HG03521 (cell line): ENCODE data around the gene DNAL1.
"Not testable (repeated sequence)": the region's sequence is repeated elsewhere in the genome, so short reads cannot be mapped to it uniquely, and the experiment has no call there.

Experiments
- ATAC-seq: cut with Tn5 transposase; IDR thresholded peaks from one replicate; pipeline ENCODE4 v1.9.1; 2021; ENCODE audit warnings: mild to moderate bottlenecking, moderate library complexity; ENCODE audit not compliant: unreplicated experiment

The DNAL1 gene

DNA sequence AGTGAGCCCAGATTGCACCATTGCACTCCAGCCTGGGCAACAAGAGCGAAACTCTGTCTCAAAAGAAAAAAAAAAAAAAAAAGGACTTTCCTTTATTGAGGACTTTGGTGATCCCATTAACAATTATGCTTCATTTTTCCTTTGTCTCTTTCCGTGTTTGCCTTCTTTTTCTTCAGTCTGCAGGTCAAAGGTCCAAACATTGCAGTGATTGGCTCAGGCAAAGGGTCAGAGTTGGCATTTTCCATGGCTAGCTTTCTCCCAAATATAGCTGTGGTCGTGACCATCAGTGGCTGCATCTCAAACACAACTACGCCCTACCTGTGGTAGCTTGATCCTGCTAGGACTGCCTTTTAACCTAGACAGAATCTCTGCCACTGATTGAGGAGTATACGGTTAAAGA, 7.0 kb upstream of the DNAL1 start:
- ATAC-seq: no peak

DNA sequence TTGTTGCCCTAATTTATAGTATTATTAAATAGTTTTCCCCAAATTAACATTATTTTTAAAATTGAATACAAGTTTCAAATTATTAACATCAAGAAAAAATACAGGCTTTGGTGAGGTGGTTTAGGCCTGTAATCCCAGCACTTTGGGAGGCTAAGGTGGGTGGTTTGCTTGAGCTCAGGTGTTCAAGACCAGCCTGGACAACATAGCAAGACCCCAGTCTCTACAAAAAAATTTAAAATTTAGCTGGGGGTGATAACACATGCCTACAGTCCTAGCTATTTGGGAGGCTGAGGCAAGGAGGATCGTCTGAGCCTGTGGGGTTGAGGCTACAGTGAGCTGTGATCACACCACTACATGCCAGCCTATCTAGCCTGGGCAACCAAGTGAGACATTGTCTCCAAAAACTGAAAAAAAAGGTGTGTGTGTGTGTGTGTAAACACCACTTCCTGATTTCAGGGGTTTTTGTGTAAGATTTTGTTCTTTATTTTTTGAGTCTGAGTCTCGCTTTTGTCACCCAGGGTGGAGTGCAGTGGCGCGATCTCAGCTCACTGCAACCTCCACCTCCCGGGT, 3.9 kb upstream of the DNAL1 start:
- ATAC-seq: no peak

DNA sequence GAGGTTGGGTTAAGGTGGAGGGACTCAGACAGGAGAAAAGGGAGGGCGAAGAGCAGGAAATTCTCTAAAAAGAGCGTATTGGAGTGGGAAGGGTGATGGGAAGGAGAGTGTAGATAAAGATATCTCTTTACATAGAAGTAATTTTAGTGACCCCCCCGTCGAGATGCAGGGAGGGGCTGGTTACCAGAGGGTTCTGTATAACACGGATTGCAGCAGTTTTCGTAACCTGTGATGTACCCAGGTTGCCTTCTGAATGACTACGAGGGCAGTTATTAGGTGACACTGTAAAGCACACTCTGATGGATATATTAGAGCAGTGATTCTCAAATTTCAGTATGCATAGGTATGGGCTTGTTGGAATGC, 443 bp downstream of the DNAL1 start:
- no peak for ATAC-seq

DNA sequence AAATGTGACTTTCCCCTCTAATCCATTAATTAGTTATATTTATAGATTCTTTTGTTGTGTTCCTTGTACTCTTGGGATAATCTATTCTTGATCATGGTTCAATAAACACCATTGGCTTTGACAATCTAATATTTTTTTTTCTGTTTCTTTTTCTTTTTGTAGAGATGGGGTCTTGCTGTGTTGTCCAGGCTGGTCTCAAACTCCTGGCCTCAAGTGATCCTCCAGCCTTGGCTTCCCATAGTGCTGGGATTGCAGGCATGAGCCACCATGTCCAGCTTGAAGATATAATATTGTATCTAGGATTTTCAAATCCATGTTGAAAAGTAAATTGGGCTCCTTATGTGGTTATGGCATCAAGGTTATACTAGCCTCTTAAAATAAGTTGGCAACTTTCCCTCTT, 6.2 kb downstream of the DNAL1 start:
- no peak for ATAC-seq

DNA sequence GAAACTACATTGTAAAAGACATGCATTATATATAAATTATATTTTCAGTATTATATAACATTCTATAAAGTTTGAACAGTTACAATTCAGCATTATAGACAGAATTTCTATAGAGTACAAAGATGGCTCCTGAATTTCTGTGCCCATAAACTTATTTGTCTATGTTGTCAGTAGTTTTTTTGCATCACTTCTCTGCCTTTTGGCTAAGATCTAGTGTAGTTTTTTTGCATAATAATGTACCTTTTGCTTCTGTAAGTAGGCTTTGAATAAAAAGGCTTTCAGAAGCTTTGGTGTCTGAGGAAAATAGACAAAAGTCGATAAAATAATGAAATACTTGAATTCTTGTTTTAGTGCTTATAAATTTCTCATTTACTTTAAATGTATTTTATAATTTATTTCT, 11.1 kb downstream of the DNAL1 start:
- ATAC-seq: no peak

DNA sequence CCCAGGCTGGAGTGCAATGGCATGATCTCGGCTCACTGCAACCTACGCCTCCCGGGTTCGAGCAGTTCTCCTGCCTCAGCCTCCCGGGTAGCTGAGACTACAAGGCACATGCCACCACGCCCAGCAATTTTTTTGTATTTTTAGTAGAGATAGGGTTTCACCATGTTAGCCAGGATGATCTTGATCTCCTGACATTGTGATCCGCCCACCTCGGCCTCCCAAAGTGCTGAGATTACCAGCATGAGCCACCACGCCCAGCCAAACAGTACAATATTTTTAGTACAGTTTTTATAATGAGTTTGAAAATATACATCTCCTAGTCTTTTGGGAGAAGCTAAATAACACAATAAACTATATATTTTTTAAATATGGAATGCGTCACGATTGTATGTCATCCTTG, 14.4 kb downstream of the DNAL1 start:
- not testable (repeated sequence) for ATAC-seq

DNA sequence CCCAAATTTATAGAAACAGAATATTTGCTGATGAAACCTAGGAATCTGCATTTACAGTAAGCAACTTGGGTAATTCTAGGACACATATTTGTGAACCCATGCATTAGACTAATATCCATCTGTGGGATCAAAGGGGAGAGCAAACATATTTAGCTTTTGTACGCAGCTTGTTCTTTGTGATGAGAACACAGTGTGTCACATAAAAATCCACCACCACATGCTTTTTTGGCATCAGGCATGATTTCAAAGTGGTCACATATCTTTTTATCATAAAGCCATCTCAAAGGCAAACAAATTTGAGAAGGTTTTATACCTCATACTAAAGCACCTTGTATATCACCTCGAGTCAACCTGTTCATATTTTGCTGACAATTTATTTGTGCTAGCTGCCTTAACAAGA, 15.7 kb downstream of the DNAL1 start:
- no peak for ATAC-seq

DNA sequence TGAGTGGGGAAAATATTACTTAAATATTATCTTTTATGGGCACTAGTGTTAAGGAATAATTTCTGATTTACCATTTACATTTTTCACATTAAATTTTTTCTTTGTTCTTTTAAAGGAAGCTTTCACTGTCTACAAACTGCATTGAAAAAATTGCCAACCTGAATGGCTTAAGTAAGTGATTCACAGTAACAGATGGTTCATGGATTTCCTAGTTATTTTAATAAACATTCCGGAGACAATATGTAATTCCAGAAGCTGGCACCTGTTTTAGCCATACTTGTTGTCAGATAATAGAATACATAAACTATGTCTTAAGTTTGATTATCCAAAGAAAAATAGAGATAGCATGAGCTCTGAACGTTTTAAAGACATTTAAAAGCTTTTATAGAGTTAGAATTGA, 17.1 kb downstream of the DNAL1 start:
- ATAC-seq: no peak

DNA sequence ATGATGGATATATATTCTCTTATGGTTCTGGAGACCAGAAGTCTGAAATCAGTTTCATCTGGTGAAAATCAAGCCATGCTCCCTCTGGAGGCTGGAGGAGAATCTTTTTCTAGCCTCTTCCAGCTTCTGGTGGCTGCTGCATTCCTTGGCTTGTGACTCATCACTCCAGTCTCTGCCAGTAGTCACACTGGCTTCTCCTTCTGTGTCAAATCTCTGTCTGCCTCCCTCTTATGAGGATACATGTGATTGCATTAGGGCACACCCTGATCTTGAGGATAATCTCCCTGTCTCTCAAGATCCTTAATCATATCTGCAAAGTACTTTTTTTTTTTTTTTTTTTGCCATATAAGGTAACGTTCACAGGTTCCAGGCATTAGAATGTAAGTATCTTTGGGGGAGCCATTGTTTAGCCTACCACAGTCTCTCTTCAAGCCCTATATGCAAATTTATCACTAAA, 17.7 kb downstream of the DNAL1 start:
- no peak for ATAC-seq

DNA sequence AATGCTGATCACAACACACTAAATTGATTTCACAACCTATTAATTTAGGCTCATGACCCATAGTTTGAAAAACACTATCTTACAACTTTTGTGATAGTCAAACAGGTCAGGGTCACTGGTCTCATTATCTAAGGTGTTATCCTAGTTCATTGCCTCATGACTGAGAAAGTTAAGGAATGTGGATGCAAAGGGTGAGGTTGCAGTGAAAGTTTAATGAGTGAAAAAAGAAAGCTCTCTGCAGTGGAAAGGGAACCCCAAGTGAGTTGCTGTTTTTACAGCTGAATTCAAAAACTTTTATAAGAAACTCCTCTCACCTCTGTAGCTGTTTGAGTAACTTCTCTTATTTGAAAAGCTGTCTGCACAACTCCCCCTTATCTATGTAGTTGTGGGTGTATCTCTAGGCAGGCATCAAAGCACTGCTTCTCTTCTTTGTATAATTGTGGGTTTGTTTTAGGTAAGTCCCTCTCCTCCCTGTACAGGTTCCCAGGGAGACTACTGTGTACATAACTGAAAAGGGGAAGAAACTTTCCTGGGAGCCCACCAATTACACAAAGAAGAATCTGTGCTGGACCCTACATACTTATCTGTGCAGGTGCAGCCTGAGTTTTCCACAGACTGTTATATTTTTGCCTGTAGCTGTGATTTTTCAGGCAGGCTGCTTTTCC, 18.9 kb downstream of the DNAL1 start:
- no peak for ATAC-seq

DNA sequence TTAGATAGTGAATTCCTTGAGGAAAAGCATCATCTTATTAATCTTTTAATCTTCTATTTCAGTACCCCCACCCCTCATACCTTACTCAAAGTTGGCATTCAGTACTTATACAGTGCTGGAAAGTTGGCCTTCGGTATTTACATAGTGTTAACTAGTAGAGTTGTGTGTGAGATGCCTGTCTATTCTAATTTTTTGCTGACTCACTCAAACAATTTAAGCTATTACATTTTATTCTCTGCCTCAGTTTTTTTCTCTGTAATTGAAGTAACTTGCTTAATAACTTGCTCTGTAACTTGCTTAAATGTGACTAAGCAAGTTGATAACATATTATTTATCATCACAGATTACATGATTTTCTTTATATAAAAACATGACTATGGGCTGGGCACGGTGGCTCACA, 20.3 kb downstream of the DNAL1 start:
- ATAC-seq: no peak

DNA sequence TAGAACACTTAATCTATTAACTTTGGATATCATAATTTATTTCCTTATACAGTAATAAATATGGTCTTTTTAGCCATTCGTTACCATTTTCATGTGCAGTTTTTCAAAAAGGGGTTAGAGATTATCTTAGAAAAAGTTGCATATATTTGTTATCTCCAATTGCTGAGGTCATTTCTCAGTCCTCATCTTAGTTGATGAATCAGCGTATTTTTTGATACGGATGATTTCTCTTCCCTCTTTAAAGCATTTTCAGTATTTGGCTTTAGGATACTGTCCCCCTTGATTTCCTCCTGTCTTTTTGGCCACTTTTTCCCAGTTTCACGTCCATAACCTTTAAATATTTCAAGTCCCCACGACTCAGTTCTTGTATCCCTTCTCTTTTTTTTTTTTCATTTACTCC, 21.8 kb downstream of the DNAL1 start:
- no peak for ATAC-seq

DNA sequence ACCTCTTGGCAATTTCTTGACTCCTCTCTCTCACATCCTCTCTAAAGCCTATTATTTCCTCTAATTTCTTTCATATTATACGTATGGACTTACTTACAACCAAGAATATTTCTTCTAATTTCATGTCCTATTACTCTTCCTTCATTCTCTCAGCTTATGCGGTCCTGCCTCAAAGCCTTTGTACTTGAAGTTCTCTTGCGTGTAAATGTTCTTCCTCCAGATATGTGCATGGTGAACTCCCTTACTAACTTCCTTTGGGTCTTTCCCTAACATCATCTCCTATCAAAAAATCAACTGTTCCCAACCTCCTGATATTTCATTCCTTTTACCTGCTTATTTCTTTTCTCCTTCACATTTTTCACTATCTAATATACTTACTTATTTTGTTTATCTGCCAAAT, 23.1 kb downstream of the DNAL1 start:
- no peak for ATAC-seq

DNA sequence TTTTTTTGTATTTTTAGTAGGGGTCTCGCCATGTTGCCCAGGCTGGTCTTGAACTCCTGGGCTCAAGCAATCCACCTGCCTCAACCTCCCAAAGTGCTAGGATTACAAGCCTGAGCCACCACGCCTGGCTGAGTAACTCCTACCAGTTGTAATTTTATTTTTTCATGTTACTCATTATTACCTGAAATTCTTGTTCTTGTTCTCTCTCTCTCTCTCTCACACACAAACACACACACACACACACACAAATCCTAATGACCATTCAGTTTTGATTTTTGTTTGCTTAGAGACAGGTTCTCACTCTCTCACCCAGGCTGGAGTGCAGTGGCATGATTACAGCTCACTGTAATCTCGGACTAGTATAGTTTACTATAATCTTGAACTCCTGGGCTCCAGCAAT, 30.2 kb downstream of the DNAL1 start:
- no peak for ATAC-seq

DNA sequence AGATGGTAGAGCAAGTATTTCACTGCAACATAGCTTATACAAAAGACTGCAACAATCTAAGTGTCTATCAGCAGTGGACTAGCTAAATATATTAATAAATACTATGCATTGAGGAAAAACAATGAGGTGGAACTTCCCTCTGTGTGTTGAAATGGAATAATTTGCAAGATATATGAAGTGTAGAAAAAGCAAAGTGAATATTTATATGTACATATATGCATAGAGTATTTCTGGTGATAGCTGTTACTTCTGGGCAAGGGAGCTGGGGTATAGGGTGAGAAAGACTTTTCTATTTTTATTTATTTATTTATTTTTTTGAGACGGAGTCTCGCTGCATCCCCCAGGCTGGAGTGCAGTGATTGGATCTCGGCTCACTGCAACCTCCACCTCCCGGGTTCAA, 33.9 kb downstream of the DNAL1 start:
- ATAC-seq: no peak

DNA sequence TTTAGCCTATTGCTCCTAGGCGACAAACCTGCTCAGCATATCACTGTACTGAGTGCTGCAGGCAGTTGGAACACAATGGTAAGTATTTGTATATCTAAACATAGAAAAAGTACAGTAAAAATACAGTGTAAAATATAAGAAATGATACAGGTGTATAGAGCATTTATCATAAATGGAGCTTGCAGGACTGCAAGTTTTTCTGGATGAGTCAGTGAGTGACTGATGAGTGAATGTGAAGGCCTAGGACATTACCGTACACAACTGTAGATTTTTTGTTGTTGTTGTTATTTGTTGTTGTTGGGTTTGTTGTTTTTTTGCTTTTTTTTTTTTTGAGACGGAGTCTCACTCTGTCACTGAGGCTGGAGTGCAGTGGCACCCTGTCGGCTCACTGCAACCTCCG, 36.0 kb downstream of the DNAL1 start:
- ATAC-seq: no peak

DNA sequence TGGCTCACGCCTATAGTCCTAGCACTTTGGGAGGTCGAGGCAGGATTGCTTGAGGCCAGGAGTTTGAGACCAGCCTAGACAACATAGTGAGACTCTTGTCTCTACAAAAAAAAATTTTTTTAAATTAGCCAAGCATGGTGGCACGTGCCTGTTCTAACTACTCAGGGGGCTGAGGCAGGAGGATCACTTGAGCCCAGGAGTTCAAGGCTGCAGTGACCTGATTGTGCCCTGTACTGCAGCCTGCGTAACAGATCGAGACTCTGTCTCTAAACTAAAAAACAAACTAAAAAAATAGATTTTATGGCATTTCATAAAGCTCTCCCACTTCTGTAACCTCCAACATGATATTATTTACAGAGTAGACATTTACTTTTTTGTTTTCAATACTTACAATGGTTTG, 39.8 kb downstream of the DNAL1 start:
- no peak for ATAC-seq

DNA sequence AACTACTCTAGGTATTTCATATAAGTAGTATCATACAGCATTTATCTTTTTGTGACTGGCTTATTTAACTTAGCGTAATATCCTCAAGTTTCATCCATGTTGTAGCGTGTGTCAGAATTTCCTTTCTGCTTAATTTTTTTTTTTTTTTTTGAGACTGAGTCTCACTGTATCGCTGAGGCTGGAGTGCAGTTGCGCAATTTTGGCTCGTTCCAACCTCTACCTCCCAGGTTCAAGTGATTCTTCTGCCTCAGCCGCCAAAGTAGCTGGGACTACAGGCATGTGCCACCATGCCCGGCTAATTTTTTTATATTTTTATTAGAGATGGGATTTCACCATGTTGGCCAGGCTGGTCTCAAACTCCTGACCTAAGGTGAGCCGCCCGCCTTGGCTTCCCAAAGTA, 40.5 kb downstream of the DNAL1 start:
- no peak for ATAC-seq

DNA sequence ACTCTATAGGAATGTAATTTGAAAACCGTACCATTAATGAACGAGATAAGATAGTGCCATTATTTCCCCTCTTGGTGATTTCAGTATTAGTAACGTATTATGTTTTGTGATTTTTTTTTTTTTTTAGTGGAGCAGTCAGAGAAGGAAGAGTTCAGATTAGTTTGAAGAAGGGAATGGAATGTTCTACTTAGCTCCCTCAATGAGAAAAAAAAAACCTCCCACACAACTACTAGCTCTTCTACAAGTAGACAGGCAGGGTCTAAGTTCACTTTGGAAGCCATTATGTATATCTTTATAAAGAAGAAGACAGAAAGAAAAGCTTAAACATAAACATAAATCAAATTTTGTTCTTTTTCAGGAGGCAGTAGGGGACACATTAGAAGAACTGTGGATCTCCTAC, 42.1 kb downstream of the DNAL1 start:
- no peak for ATAC-seq

DNA sequence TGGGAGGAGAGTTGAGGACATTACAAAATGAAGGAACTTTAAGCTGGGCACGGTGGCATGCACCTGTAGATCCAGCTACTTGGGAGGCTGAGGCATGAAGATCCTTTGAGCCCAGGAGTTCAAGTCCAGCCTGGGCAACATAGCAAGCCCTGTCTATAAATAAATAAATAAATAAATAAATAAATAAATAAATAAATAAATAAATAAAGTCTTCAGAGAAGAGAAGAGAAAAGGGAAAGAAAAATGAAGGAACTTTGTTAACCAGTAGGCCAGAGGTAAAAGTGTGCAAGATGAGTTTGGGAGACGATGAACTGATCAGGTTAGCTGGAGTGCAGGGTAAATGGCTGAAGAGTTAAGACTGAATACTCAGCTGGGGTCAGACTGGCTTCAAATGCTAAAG, 49.3 kb downstream of the DNAL1 start:
- no peak for ATAC-seq

DNA sequence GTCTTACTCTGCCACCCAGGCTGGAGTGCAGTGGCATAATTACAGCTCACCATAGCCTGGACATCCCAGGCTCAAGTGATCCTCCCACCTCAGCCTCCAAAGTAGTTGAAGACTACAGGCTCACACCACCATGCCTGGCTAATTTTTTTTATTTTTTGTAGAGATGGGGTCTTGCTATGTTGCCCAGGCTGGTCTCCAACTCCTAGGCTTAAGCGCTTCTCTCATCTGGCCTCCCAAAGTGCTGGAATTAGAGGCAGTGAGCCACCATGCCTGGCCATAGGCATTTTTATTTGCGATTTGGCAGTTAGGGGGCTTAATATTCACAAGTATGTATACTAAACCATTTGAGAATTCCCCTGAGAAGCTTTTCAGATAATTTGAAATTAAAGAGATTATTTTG, 50.3 kb downstream of the DNAL1 start:
- ATAC-seq: no peak

DNA sequence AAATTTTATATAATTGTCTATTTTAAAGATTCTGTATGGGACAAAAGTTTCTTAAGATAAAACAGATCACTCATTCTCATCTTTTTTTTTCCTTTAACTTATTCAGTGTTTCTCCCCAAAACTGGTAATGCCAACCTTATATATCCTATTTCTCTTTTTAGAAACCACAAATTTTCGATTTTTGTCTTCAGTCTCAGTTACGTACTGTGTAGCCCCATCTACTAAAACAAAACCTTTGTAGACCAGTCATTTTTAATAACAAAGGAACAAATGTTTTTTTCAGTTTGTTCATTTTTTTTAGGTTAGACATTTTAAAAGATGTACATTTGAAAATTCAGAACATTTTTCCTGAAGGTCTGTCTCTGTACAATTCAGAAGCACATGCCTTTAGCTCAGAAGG, 51.2 kb downstream of the DNAL1 start:
- ATAC-seq: peak; percentile 51
